Mesenchymal stem cell (in vitro differentiated cells and primary cell): ENCODE results near the gene UGT1A3.

Experiments used
- DNase-seq: peaks from one replicate; pipeline ENCODE4 v3.0.0-alpha.2; 2013
- H2AFZ ChIP-seq: one replicate; pipeline ENCODE4 v1.6.1; 2013; ENCODE audit warnings: low read depth, mild to moderate bottlenecking, control low read depth, inconsistent platforms, low read length, moderate library complexity
- H2AK5ac ChIP-seq: 2 replicates; pipeline ENCODE4 v1.6.1; 2013; ENCODE audit warnings: low read length, moderate library complexity, mild to moderate bottlenecking, inconsistent platforms; ENCODE audit not compliant: severe bottlenecking
- H2BK120ac ChIP-seq: one replicate; pipeline ENCODE4 v1.6.1; 2013; ENCODE audit warnings: low read depth, mild to moderate bottlenecking, inconsistent platforms, low read length, moderate library complexity
- H2BK12ac ChIP-seq, 2 experiments: one replicate each; pipeline ENCODE4 v1.6.1; 2013; ENCODE audit warnings: inconsistent platforms in 2 of 2, low read length in 2 of 2, mild to moderate bottlenecking in 2 of 2, moderate library complexity in 2 of 2, control low read depth in 1 of 2
- H2BK15ac ChIP-seq: one replicate; pipeline ENCODE4 v1.6.1; 2013; ENCODE audit warnings: mild to moderate bottlenecking, low read depth, inconsistent platforms; ENCODE audit not compliant: poor library complexity, severe bottlenecking
- H2BK5ac ChIP-seq: 2 replicates; pipeline ENCODE4 v1.6.1; 2013; ENCODE audit warnings: low read depth, mild to moderate bottlenecking, low read length, control low read depth, inconsistent platforms; ENCODE audit not compliant: poor library complexity, severe bottlenecking
- H3K14ac ChIP-seq, 2 experiments: one replicate each; pipeline ENCODE4 v1.6.1; 2013; ENCODE audit warnings: inconsistent platforms in 2 of 2, low read length in 2 of 2, control low read depth in 1 of 2, mild to moderate bottlenecking in 1 of 2, moderate library complexity in 1 of 2
- H3K18ac ChIP-seq, 2 experiments: one replicate each; pipeline ENCODE4 v1.6.1; 2013; ENCODE audit warnings: inconsistent platforms in 2 of 2, low read length in 2 of 2, control low read depth in 1 of 2, low read depth in 1 of 2, mild to moderate bottlenecking in 1 of 2
- H3K23ac ChIP-seq, 2 experiments: one replicate each; pipeline ENCODE4 v1.6.1; 2013; ENCODE audit warnings: inconsistent platforms in 2 of 2, low read length in 2 of 2, mild to moderate bottlenecking in 2 of 2, moderate library complexity in 2 of 2, control low read depth in 1 of 2
- H3K27ac ChIP-seq: 2 replicates; pipeline ENCODE4 v1.5.1; 2013; ENCODE audit warnings: mild to moderate bottlenecking, moderate library complexity, low read length, control low read depth, inconsistent platforms; ENCODE audit not compliant: poor library complexity, severe bottlenecking
- H3K27me3 ChIP-seq, 2 experiments: 2 replicates each; pipeline versions ENCODE4 v1.6.1 to v1.7.0; 2013; ENCODE audit warnings: low read length in 2 of 2, mild to moderate bottlenecking in 2 of 2, moderate library complexity in 2 of 2, control low read depth in 1 of 2, inconsistent platforms in 1 of 2; ENCODE audit not compliant: control insufficient read depth in 1 of 2, insufficient read depth in 1 of 2
- H3K36me3 ChIP-seq, 2 experiments: 2 replicates each; pipeline versions ENCODE4 v1.6.1 to v1.7.0; 2013; ENCODE audit warnings: low read length in 2 of 2, control low read depth in 1 of 2, inconsistent platforms in 1 of 2, low read depth in 1 of 2, mild to moderate bottlenecking in 1 of 2; ENCODE audit not compliant: insufficient read depth in 2 of 2, control insufficient read depth in 1 of 2
- H3K4ac ChIP-seq, 2 experiments: one replicate each; pipeline ENCODE4 v1.6.1; 2013; ENCODE audit warnings: inconsistent platforms in 2 of 2, low read length in 2 of 2, mild to moderate bottlenecking in 2 of 2, moderate library complexity in 2 of 2, control low read depth in 1 of 2, low read depth in 1 of 2
- H3K4me1 ChIP-seq: 2 replicates; pipeline ENCODE4 v1.6.1; 2013; ENCODE audit warnings: low read depth, low read length, control low read depth; ENCODE audit not compliant: control insufficient read depth, insufficient read depth
- H3K4me2 ChIP-seq: 2 replicates; pipeline ENCODE4 v1.6.1; 2013; ENCODE audit warnings: low read length, mild to moderate bottlenecking, inconsistent platforms; ENCODE audit not compliant: poor library complexity, severe bottlenecking
- H3K4me3 ChIP-seq, 2 experiments: 2 replicates each; pipeline versions ENCODE4 v1.5.1 to v1.7.0; 2013; ENCODE audit warnings: low read length in 2 of 2, mild to moderate bottlenecking in 2 of 2, control low read depth in 1 of 2, low read depth in 1 of 2; ENCODE audit not compliant: insufficient read depth in 1 of 2
- H3K79me1 ChIP-seq: replicated peaks from 2 replicates; pipeline ENCODE4 v1.6.1; 2013; ENCODE audit warnings: mild to moderate bottlenecking, control low read depth, low read length, inconsistent platforms; ENCODE audit not compliant: poor library complexity, severe bottlenecking
- H3K9ac ChIP-seq: 2 replicates; pipeline ENCODE4 v1.7.0; 2013; ENCODE audit warnings: mild to moderate bottlenecking, low read length, moderate library complexity
- H3K9me3 ChIP-seq: 2 replicates; pipeline ENCODE4 v1.7.0; 2013; ENCODE audit warnings: mild to moderate bottlenecking, low read length; ENCODE audit not compliant: control insufficient read depth
- H4K8ac ChIP-seq: one replicate; pipeline ENCODE4 v1.6.1; 2013; ENCODE audit warnings: inconsistent platforms, mild to moderate bottlenecking, low read length, moderate library complexity
- H4K91ac ChIP-seq: one replicate; pipeline ENCODE4 v1.6.1; 2013; ENCODE audit warnings: mild to moderate bottlenecking, low read length, inconsistent platforms
- WGBS: methylation state at CpG from one replicate; pipeline ENCODE4 v1.1.7; 2013; ENCODE audit warnings: mixed read lengths; 5-methylcytosine and 5-hydroxymethylcytosine counted together

The UGT1A3 gene

GRCh38 chr2:233810385-233810784 is 81.5 kb downstream of the UGT1A3 start:
- Histone ChIP-seq H2BK12ac (no peak overlapping the region), H3K14ac (no peak overlapping the region), H2BK15ac (no peak overlapping the region), H3K4me3 (no peak overlapping the region), H4K8ac (no peak overlapping the region), H3K18ac (no peak overlapping the region), H2BK120ac (no peak overlapping the region), H3K36me3 (peaks cover 0 to 3% of the 10 kb centered on the region in 2 experiments), H2AK5ac (no peak overlapping the region), H2BK5ac (no peak overlapping the region), H3K79me1 (no peaks in the 10 kb centered on the region), H3K4me2 (no peak overlapping the region), H3K27me3 (peaks cover 34 to 63% of the 10 kb centered on the region in 2 experiments), H3K9ac (no peak overlapping the region), H3K4me1 (no peaks in the 10 kb centered on the region), H4K91ac (no peak overlapping the region), H3K23ac (no peak overlapping the region), H3K4ac (no peak overlapping the region), H2AFZ (no peak overlapping the region), H3K27ac (no peak overlapping the region), H3K9me3 (no peaks in the 10 kb centered on the region)
- WGBS, result 74% methylated on average over 6 of the region's 6 CpGs
- DNase-seq, result no peak

GRCh38 chr2:233811087-233811486 is 82.2 kb downstream of the UGT1A3 start:
- H3K36me3 ChIP-seq, result peaks cover 0 to 3% of the 10 kb centered on the region in 2 experiments
- no peak for DNase-seq
- H3K23ac ChIP-seq, result no peak overlapping the region
- H3K9ac ChIP-seq, result no peak overlapping the region
- H3K4ac ChIP-seq, result no peak overlapping the region
- no peaks in the 10 kb centered on the region for H3K79me1 ChIP-seq
- no peak overlapping the region for H3K4me3 ChIP-seq
- 57% methylated on average over 4 of the region's 4 CpGs for WGBS
- H2BK120ac ChIP-seq, result no peak overlapping the region
- no peak overlapping the region for H4K8ac ChIP-seq
- H3K27ac ChIP-seq, result no peak overlapping the region
- no peaks in the 10 kb centered on the region for H3K4me1 ChIP-seq
- no peak overlapping the region for H3K18ac ChIP-seq
- H3K9me3 ChIP-seq, result no peaks in the 10 kb centered on the region
- no peak overlapping the region for H2BK15ac ChIP-seq
- H3K14ac ChIP-seq, result no peak overlapping the region
- no peak overlapping the region for H2BK5ac ChIP-seq
- H2AFZ ChIP-seq, result no peak overlapping the region
- H4K91ac ChIP-seq, result no peak overlapping the region
- H3K4me2 ChIP-seq, result no peak overlapping the region
- H2BK12ac ChIP-seq, result no peak overlapping the region
- no peak overlapping the region for H2AK5ac ChIP-seq
- H3K27me3 ChIP-seq, result peaks cover 31 to 63% of the 10 kb centered on the region in 2 experiments

DNA sequence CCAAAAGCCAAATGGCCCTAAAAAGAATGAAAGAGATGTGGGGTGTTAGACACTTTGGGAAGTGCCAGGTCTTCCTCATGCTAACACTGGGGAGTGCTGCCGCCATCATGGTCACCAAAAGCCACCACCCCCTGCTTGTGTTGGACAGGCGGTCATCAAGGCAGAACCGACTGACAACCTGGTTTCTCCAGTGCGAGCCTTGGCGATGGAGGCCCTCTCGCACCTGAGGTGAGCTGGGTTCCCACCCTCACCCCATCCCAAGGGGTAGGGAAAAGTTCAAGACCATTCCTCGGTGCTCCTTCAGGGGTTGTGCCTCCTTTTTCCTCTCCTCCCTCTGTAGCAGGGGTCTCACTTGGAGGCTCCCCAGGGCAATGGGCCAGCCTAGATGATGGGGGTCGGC is 82.9 kb downstream of the UGT1A3 start:
- H4K8ac ChIP-seq, result no peak overlapping the region
- 71% methylated on average over 8 of the region's 8 CpGs for WGBS

GRCh38 chr2:233813236-233814055 is 84.6 kb downstream of the UGT1A3 start:
- H2BK5ac ChIP-seq, result no peak overlapping the region
- no peak overlapping the region for H3K14ac ChIP-seq
- peaks cover 4% of the 10 kb centered on the region for H3K4me1 ChIP-seq
- 72% methylated on average over 3 of the region's 3 CpGs for WGBS
- H3K4me3 ChIP-seq, result no peak overlapping the region
- no peak overlapping the region for H2AK5ac ChIP-seq
- H3K27ac ChIP-seq, result no peak overlapping the region
- H3K18ac ChIP-seq, result no peak overlapping the region
- peaks cover 20 to 50% of the 10 kb centered on the region in 2 experiments for H3K27me3 ChIP-seq
- DNase-seq, result no peak
- H2BK120ac ChIP-seq, result no peak overlapping the region
- H3K4me2 ChIP-seq, result no peak overlapping the region
- no peak overlapping the region for H4K8ac ChIP-seq
- H2BK15ac ChIP-seq, result no peak overlapping the region
- no peak overlapping the region for H3K9ac ChIP-seq
- H4K91ac ChIP-seq, result no peak overlapping the region
- no peaks in the 10 kb centered on the region for H3K79me1 ChIP-seq
- no peak overlapping the region for H3K4ac ChIP-seq
- H2BK12ac ChIP-seq, result no peak overlapping the region
- H3K36me3 ChIP-seq, result peaks cover 0 to 3% of the 10 kb centered on the region in 2 experiments
- no peaks in the 10 kb centered on the region for H3K9me3 ChIP-seq
- no peak overlapping the region for H2AFZ ChIP-seq
- no peak overlapping the region for H3K23ac ChIP-seq

More for the DNA sequence above, 82.9 kb downstream of the UGT1A3 start:
- Histone ChIP-seq H3K4ac (no peak overlapping the region), H3K14ac (no peak overlapping the region), H2BK12ac (no peak overlapping the region), H2AFZ (no peak overlapping the region), H3K4me3 (no peak overlapping the region), H2BK5ac (no peak overlapping the region), H3K36me3 (peaks cover 0 to 3% of the 10 kb centered on the region in 2 experiments), H2BK15ac (no peak overlapping the region), H2BK120ac (no peak overlapping the region), H3K4me1 (peaks cover 2% of the 10 kb centered on the region), H3K27ac (no peak overlapping the region), H3K79me1 (no peaks in the 10 kb centered on the region), H2AK5ac (no peak overlapping the region), H3K4me2 (no peak overlapping the region), H3K9me3 (no peaks in the 10 kb centered on the region), H3K9ac (no peak overlapping the region), H4K91ac (no peak overlapping the region), H3K23ac (no peak overlapping the region), H3K27me3 (peaks cover 31 to 63% of the 10 kb centered on the region in 2 experiments), H3K18ac (no peak overlapping the region)
- no peak for DNase-seq
